LNCAP (cell line): ENCODE results near the gene COTL1.

Source experiments
- TF ChIP-seq, protein P1 (sequence below): fragments of 450-650 bp; IDR thresholded peaks from 2 replicates; pipeline ENCODE4 v1.5.1; 2017; ENCODE audit warnings: mild to moderate bottlenecking

COTL1 gene

DNA sequence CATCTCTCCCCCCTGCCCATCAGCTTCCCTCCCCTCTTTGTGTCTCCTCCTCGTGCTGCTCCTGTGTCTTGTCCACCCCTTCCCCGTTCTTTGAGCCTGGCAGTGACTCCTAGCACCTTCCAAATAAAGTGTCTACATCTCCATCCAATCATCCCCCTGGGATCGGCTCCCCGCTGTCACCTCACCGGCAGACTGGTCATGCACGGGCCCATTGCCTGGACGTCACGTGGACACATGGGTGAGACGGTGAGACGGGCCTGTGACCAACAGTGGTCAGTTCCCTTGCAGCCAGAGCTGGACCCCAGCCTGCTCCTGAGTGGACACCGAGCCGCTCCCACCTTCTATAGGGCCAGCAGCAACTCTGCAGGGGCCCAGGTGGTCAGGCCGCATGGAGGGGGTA is 46.4 kb downstream of the COTL1 start:
- TF ChIP-seq, protein P1, sequence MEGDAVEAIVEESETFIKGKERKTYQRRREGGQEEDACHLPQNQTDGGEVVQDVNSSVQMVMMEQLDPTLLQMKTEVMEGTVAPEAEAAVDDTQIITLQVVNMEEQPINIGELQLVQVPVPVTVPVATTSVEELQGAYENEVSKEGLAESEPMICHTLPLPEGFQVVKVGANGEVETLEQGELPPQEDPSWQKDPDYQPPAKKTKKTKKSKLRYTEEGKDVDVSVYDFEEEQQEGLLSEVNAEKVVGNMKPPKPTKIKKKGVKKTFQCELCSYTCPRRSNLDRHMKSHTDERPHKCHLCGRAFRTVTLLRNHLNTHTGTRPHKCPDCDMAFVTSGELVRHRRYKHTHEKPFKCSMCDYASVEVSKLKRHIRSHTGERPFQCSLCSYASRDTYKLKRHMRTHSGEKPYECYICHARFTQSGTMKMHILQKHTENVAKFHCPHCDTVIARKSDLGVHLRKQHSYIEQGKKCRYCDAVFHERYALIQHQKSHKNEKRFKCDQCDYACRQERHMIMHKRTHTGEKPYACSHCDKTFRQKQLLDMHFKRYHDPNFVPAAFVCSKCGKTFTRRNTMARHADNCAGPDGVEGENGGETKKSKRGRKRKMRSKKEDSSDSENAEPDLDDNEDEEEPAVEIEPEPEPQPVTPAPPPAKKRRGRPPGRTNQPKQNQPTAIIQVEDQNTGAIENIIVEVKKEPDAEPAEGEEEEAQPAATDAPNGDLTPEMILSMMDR, result no peak

DNA sequence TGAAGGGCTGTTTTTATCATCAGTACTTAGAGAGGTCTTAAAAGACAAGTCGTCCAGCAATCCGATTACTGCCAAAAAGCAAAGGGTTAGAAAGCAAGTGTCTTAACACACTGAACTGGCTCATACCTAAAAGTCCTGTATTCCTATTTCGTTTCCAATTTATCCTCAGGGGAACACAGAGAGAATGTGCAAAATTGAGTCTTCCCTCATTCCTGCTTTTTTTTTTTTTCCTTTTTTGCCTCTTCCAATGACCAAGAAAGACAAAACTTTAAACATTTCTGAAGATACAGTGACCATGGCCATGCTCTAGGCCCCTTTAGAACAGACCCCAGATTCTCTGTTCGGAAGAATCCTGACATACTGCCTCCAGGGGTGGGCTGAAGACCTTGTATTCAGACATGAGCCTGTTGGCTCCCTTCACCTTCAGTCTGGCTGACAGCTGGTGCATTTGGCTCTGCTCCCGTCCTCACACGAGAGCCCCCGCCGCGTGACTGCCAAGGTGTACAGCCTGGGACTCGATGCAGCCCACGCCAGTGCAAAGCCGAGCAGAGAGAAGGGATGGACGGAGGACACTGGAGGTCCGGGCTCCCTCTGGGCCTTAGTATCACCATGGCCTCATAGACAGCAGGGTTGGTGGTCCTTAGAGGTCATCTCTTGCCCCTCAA is 47.0 kb downstream of the COTL1 start:
- TF ChIP-seq, protein P1, result no peak

DNA sequence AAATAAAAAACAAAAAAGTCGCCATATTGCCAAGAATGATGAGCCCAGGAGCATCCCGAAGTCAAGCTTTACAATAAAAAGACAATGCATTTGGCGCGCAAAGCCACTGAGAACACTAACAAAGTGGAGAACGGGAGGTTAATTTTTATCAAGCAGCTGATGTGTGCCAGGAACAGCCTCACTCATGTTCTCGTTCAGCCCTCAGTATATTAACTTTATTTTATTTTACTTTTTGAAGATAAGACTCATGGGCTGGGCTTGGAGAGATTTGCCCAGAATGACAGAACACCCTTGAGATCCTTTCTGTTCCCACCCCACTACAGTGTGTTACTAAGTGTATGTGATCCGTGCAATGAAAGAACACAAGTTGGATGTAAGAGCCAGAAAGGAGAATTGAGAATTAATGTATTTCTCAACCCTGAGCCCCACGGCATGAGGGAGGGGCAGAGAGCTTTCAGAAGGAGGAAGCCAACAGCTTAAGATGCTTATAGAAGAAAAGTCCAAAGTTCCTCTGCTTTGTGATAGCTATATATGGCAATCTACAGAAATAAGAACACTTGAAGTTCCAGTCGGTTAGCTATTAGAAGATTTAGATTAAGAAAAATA is 48.4 kb downstream of the COTL1 start:
- TF ChIP-seq, protein P1, result no peak

DNA sequence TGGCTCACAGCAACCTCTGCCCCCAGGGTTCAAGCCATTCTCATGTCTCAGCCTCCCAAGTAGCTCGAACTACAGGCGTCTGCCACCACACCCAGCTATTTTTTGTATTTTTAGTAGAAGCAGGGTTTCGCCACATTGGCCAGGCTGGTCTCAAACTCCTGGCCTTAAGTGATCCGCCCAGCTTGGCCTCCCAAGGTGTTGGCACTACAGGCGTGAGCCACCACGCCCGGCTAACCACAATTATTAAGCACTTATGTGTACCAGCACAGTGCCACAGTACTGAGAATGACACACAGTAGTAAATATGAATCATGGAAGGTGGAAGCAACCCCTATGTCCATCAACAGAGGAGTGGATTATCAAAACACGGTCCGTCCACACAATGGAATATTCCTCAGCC is 49.8 kb downstream of the COTL1 start:
- TF ChIP-seq, protein P1, result no peak

DNA sequence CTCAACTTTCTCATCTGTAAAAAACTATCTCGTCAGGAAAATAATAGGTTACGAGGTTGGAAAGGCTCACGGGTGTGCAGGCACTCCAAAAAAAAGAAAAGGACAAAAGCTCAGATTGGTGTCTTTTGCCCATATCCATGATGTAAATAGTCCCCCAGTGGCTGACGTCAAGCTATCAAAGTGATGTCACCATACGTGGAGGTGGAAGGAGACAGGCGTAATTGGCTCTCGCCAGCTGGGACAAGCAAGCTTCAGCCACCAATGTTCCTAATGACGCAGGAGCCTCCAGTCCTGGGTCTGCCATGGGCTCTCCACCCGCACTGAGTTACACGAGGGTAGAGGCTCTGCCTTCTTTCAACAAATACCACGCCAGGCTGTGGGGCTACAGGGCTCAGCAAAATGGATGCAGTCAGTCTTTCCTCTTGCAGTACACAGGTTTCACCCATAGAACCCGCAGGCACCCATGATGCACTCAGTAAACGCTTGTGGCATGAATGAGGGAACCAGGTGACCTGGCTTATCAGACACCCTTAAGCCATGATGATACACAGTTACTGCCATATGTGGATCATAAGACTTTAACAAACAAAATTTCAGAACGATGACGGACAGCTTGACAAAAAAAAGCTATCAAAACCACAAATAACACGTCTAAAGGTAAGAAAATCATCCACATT is 50.5 kb downstream of the COTL1 start:
- TF ChIP-seq, protein P1, result no peak

DNA sequence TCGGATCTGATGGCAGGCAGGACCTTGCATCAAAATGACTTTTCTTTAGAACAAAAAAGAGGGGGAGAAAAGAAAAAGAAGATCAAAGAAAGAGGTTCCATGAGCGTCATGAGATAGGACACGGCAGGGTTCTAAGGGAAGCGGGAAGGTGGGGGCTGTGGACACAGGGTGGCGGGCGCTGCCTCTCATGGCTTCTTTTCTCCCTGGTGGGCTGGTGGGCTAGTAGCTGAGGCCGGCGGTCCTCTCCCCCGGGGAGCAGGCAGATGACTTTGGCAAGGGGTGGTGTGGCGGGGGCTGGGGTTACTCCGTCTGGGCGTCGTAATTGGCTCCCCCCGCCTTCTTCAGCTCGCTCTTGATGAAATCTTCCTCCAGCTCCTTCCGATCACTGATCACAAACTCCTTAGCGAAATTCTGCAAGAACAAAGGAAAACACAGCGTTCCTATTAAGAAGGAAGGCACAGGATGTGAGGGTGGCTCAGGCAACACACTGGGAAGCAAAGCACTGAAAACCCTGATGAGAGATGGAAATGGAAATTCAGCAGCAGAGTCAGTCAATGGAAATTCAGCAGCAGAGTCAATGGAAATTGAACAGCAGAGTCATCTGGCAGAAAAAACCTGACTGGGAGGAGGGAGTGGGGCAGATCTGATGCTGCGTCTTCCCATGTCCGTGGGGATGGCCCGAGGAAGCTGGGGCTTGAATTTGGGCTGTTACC is 51.2 kb downstream of the COTL1 start:
- TF ChIP-seq, protein P1, result no peak

DNA sequence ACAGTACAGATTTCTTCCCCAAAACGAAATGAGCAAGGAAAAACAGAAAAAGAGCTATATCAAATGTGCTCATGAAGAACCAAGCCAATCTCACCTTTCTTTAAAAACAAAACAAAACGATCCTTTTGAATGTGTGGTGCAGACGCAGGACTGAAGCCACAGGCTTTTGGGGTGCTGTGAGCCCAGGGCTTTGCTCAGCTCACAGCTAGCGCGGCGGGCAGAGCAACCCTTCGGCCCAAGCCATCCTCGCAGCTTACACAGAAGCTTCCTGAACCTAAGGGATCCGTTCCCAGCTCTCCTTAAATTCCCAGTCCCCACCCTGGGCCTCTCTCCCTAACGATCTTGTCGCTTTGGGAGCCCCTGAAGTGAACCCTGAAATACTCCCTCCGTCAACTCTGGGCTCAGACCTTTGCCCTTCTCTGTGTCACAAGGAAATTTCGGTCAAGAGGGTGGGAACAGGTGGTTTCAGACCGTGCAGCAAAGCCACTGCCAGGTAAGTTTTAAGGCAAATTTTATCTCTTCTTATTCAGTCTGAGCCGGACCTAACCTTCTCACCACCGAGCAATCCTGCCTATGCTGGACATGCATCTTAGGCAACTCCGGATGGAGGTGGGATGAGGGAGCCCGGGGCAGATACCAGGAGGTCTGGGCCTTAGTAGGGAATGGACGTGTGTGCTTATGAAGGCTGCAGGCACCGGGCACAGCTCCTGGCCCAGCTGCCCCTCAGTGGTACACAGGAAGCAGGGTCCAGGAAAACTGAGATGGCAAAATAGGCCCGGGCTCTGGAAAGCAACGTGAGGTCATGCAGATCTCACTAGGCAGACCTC is 52.0 kb downstream of the COTL1 start:
- TF ChIP-seq, protein P1, result no peak
